Type B pancreatic cell (in vitro differentiated cells): Measurements from ENCODE around the gene KLHL6. TPM values are rescaled to one million over a fixed set of nuclear protein-coding genes. Genes with fewer than 3 reads are reported as not detected.
A peak's percentile ranks its signal among the peaks of the same experiment; 100 is the strongest.

Experiments
- DNase-seq: peaks from one replicate; pipeline ENCODE4 v3.0.0; 2021; ENCODE audit warnings: mixed read lengths; ENCODE audit not compliant: unreplicated experiment; ENCODE audit errors: extremely low spot score
- H3K27ac Mint-ChIP-seq: 2 replicates; pipeline ENCODE4 v1.8.0; 2021; ENCODE audit warnings: mild to moderate bottlenecking, mixed read lengths
- H3K27me3 Mint-ChIP-seq: 2 replicates; pipeline ENCODE4 v1.8.0; 2021; ENCODE audit warnings: mixed read lengths
- H3K36me3 Mint-ChIP-seq: 2 replicates; pipeline ENCODE4 v1.8.0; 2021; ENCODE audit warnings: mixed read lengths
- H3K4me1 Mint-ChIP-seq: one replicate; pipeline ENCODE4 v1.8.0; 2021; ENCODE audit warnings: mixed read lengths; ENCODE audit not compliant: unreplicated experiment
- H3K4me3 Mint-ChIP-seq: 2 replicates; pipeline ENCODE4 v1.8.0; 2021; ENCODE audit warnings: mild to moderate bottlenecking, mixed read lengths
- H3K9me3 Mint-ChIP-seq: 2 replicates; pipeline ENCODE4 v1.8.0; 2021; ENCODE audit warnings: mixed read lengths
- total RNA-seq: library from RNA; stranded (reverse); gene quantifications from 2 replicates; pipeline ENCODE4 v1.2.1, GENCODE V29; 2021; ENCODE audit warnings: low replicate concordance
- TF ChIP-seq, protein P1 (sequence below): fragments of 200-600 bp; sonication (generic); conservative IDR thresholded peaks from 2 replicates; pipeline ENCODE4 v1.5.0; 2021; ENCODE audit warnings: antibody characterized with exemption, mild to moderate bottlenecking

KLHL6 gene
- total RNA-seq, 1 donor from 2014 or later: not detected

DNA sequence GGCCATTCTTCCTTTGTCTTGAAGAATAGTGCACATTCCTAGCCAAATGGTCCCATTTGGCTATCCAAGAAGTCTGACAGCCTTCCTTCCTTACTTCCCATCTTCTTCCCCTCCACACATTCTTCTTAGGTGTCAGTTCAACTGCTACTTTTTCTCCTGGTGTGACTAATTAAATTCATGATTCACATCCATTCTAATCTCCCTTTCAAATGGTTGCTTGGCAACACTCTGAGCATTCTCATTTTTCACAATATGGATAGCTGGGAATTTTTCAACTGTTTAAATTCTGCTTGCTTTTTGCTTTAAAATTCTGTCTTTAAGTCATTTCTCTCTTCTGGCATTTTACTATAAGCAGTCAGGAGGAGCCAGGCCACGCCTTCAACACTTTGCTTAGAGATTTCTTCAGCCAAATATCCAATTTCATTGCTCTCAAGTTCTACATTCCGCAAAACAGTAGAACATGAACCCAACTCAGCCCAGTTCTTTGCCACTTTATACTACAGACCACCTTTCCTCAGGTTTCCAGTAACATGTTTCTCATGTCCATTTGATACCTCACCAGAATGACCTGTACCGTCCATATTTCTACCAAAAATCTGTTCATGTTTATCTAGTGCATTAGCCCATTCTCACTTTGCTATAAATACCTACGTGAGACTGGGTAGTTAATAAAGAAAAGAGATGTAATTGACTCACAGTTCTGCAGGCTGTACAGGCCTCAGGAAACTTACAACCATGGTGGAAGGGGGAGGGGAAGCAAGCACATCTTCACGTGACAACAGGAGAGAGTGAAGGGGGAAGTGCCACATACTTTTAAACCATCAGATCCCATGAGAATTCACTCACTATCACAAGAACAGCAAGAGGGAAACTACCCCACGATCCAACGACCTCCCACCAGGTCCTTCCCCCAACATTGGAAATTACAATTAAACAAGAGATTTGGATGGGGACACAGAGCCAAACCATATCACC is 95.1 kb downstream of the KLHL6 start:
- Mint-ChIP-seq H3K27ac (no peak overlapping the region), H3K4me1 (no peaks in the 10 kb centered on the region), H3K4me3 (no peak overlapping the region), H3K36me3 (peaks cover 6% of the 10 kb centered on the region), H3K9me3 (peaks cover 8% of the 10 kb centered on the region), H3K27me3 (no peaks in the 10 kb centered on the region)
- DNase-seq: no peak
- TF ChIP-seq, protein P1, sequence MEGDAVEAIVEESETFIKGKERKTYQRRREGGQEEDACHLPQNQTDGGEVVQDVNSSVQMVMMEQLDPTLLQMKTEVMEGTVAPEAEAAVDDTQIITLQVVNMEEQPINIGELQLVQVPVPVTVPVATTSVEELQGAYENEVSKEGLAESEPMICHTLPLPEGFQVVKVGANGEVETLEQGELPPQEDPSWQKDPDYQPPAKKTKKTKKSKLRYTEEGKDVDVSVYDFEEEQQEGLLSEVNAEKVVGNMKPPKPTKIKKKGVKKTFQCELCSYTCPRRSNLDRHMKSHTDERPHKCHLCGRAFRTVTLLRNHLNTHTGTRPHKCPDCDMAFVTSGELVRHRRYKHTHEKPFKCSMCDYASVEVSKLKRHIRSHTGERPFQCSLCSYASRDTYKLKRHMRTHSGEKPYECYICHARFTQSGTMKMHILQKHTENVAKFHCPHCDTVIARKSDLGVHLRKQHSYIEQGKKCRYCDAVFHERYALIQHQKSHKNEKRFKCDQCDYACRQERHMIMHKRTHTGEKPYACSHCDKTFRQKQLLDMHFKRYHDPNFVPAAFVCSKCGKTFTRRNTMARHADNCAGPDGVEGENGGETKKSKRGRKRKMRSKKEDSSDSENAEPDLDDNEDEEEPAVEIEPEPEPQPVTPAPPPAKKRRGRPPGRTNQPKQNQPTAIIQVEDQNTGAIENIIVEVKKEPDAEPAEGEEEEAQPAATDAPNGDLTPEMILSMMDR: no peak

DNA sequence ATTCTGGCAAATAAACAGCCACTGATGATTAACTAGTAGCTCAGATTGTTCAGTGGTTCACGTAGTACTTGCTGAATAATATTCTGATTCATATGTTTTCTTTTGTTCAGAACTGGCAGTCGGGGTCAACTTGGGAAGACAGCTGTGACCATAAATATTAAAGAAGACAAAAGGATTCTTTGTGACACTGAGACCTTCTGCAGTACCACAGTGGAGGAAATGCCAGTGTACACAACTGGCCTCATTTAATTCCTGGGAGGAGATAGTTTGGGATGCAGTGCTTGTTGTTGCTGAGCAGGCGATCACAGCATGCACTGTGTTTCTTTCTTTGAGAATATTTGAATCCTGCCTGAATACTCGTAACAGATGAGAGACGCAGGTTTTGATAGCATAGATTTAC is 100.4 kb downstream of the KLHL6 start:
- H3K27ac Mint-ChIP-seq: no peak overlapping the region
- no peak for DNase-seq
- H3K36me3 Mint-ChIP-seq: peaks cover 18% of the 10 kb centered on the region

DNA sequence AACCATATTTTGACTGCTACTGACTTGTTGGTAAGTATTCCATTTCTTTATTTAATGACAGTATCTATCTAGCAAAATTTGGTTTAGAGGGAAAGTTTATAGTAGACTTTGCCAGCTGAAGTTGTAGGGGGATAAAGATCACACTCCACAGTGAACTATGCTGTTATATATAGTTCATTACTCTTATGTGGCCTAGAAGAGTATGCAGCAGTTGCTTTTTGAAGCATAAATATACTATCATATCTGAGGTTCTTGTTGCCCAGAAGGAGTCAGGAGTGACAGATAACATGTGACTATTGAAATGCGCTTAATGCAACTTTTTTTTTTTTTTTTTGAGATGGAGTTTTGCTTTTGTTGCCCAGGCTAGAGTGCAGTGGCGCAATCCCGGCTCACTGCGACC is 101.4 kb downstream of the KLHL6 start:
- Mint-ChIP-seq H3K27me3 (no peaks in the 10 kb centered on the region), H3K27ac (no peak overlapping the region), H3K36me3 (peaks cover 18% of the 10 kb centered on the region), H3K4me1 (peaks cover 11% of the 10 kb centered on the region), H3K9me3 (no peaks in the 10 kb centered on the region), H3K4me3 (no peak overlapping the region)
- TF ChIP-seq, protein P1: no peak
- no peak for DNase-seq

More for the DNA sequence above, 100.4 kb downstream of the KLHL6 start:
- no peak overlapping the region for H3K4me3 Mint-ChIP-seq
- no peaks in the 10 kb centered on the region for H3K27me3 Mint-ChIP-seq
- H3K9me3 Mint-ChIP-seq: peaks cover 2% of the 10 kb centered on the region
- TF ChIP-seq, protein P1: no peak
- peaks cover under 1% of the 10 kb centered on the region for H3K4me1 Mint-ChIP-seq

DNA sequence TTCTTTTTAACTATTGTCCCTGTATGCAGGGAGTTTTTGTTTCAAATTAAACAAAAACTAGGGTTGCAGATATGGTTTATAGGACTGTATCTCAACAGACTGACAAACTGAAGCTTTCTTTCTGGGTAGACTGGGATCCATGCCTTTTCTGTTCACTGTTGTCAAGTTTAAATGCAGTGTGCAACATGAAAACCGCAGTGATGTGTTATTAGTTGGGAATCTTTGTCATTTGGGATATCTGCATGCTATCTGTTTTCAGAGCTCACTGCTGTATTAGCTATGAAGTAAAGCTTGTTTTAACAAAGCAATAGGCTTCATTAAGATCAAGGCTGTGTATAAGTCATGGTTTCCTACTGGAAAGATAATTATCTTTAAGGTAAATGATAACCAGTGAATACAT is 105.7 kb downstream of the KLHL6 start:
- no peaks in the 10 kb centered on the region for H3K9me3 Mint-ChIP-seq
- H3K4me1 Mint-ChIP-seq: peaks cover 18% of the 10 kb centered on the region
- H3K4me3 Mint-ChIP-seq: peak overlapping the region; percentile 98
- no peak for DNase-seq
- no peaks in the 10 kb centered on the region for H3K27me3 Mint-ChIP-seq
- H3K36me3 Mint-ChIP-seq: peaks cover 6% of the 10 kb centered on the region
- TF ChIP-seq, protein P1: no peak
- peak overlapping the region; percentile 20 for H3K27ac Mint-ChIP-seq

DNA sequence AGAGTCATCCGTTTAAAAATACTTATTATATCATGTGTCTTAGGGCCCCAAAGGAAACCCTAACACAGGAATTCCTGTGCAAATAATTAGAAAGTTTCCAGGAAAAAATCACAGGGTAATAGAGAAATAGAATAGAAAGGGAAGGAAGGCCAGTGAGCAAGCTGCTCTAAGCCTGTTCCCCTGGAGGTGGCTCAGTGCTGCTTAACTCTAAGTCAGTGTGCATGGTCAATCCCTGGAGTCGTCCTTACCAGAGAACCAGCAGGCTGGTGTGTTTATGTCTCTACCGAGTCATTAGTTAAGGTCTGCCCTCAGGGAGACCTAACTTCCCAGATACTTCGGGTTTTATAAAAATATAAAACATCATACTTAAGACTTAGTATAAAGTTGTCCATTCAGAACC is 106.1 kb downstream of the KLHL6 start:
- peaks cover 6% of the 10 kb centered on the region for H3K36me3 Mint-ChIP-seq
- peak overlapping the region; percentile 20 for H3K27ac Mint-ChIP-seq
- H3K9me3 Mint-ChIP-seq: no peaks in the 10 kb centered on the region
- no peak for DNase-seq
- no peaks in the 10 kb centered on the region for H3K27me3 Mint-ChIP-seq
- H3K4me3 Mint-ChIP-seq: peak overlapping the region; percentile 98
- H3K4me1 Mint-ChIP-seq: peaks cover 18% of the 10 kb centered on the region
- TF ChIP-seq, protein P1: peak; percentile 26
